Activated naive CD8-positive, alpha-beta T cell (primary cell): ENCODE measurements around the gene GPR161.
"Not testable (repeated sequence)": the region's sequence is repeated elsewhere in the genome, so short reads cannot be mapped to it uniquely, and the experiment has no call there.

Experiments used
- H3K27ac Mint-ChIP-seq: one replicate; pipeline ENCODE4 v1.8.0; 2021; ENCODE audit warnings: mixed read lengths
- H3K27me3 Mint-ChIP-seq: one replicate; pipeline ENCODE4 v1.8.0; 2021; ENCODE audit warnings: mixed read lengths
- H3K36me3 Mint-ChIP-seq: one replicate; pipeline ENCODE4 v1.8.0; 2021; ENCODE audit warnings: mixed read lengths
- H3K4me1 Mint-ChIP-seq: one replicate; pipeline ENCODE4 v1.8.0; 2021; ENCODE audit warnings: low read depth, mixed read lengths
- H3K4me3 Mint-ChIP-seq: one replicate; pipeline ENCODE4 v1.8.0; 2021; ENCODE audit warnings: mild to moderate bottlenecking, mixed read lengths
- H3K9me3 Mint-ChIP-seq: one replicate; pipeline ENCODE4 v1.8.0; 2021; ENCODE audit warnings: low read depth, mixed read lengths

Gene GPR161

GRCh38 chr1:168069384-168069783 lies 67.3 kb downstream of the GPR161 start:
- Mint-ChIP-seq H3K36me3 (peaks cover 16% of the 10 kb centered on the region), H3K9me3 (no peaks in the 10 kb centered on the region), H3K4me1 (no peaks in the 10 kb centered on the region), H3K27ac (no peak overlapping the region), H3K4me3 (no peak overlapping the region), H3K27me3 (no peaks in the 10 kb centered on the region)

GRCh38 chr1:168065506-168065905 lies 71.2 kb downstream of the GPR161 start:
- H3K4me3 Mint-ChIP-seq, result no peak overlapping the region
- H3K4me1 Mint-ChIP-seq, result no peaks in the 10 kb centered on the region
- no peaks in the 10 kb centered on the region for H3K27me3 Mint-ChIP-seq
- no peak overlapping the region for H3K27ac Mint-ChIP-seq
- H3K9me3 Mint-ChIP-seq, result no peaks in the 10 kb centered on the region
- peaks cover 12% of the 10 kb centered on the region for H3K36me3 Mint-ChIP-seq

DNA sequence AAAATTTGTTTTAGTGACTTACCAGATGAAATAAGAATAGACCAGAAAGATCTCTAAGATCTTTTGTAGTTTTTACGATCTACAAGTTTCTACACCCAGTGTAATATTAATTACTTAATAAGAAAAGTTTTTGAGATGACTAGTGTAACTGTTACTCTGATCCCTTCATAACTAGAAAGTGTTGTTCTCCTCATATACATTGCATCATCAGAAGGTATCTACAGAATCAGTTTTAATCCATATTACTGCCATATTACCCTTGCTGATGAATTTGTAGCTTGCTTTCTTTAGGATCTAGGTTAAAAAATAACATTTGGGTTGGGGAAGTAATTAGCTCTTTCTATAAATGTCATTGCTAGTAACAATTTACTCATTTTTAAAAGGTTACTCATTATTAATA lies 72.5 kb downstream of the GPR161 start:
- H3K4me1 Mint-ChIP-seq, result no peaks in the 10 kb centered on the region
- no peaks in the 10 kb centered on the region for H3K27me3 Mint-ChIP-seq
- no peak overlapping the region for H3K27ac Mint-ChIP-seq
- H3K9me3 Mint-ChIP-seq, result no peaks in the 10 kb centered on the region
- H3K4me3 Mint-ChIP-seq, result no peak overlapping the region
- H3K36me3 Mint-ChIP-seq, result peaks cover 13% of the 10 kb centered on the region

DNA sequence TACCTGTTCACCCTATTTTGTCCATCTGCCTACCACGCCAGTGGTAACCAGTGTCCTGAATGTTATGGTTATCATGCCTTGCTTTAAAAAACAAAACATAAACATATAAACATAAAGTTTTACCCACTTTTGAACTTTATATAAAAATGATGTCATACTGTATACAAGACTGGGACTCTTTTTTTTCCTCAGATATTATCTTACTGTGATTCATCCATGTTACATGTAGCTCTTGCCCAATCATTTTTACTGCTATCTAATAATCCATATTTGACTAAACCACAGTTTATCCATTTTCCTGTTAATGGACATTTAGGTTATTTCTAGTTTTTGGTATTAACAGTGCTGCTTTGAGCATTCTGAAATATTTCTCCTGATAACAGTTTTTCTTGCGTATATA lies 78.8 kb downstream of the GPR161 start:
- H3K36me3 Mint-ChIP-seq, result peaks cover 12% of the 10 kb centered on the region
- H3K4me3 Mint-ChIP-seq, result no peak overlapping the region
- H3K4me1 Mint-ChIP-seq, result peaks cover 2% of the 10 kb centered on the region
- no peak overlapping the region for H3K27ac Mint-ChIP-seq
- no peaks in the 10 kb centered on the region for H3K27me3 Mint-ChIP-seq
- H3K9me3 Mint-ChIP-seq, result no peaks in the 10 kb centered on the region

DNA sequence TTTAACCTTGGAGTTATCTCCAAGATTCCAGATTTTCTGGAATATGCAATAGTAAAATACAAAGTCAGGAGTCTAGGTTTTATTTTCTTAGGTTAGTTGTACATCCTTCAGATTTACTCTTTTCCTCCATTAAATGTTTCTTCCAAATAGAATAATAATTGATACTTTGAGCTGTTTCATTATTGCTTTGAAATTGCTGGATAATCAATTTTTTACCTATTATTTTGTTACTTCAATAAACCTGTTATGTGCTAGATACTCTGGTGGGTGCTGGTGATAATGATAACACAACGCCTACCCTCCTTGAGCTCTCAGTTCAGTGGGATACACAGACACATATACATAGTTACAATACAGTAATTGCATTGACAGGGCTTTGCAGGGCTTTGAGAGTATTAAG lies 79.4 kb downstream of the GPR161 start:
- H3K36me3 Mint-ChIP-seq, result peaks cover 14% of the 10 kb centered on the region
- peaks cover 2% of the 10 kb centered on the region for H3K4me1 Mint-ChIP-seq
- no peaks in the 10 kb centered on the region for H3K27me3 Mint-ChIP-seq
- no peaks in the 10 kb centered on the region for H3K9me3 Mint-ChIP-seq
- H3K27ac Mint-ChIP-seq, result no peak overlapping the region
- H3K4me3 Mint-ChIP-seq, result no peak overlapping the region

- not testable (repeated sequence) for H3K4me3 Mint-ChIP-seq
These were observed 80.6 kb downstream of the GPR161 start for GRCh38 chr1:168056152-168056551.

DNA sequence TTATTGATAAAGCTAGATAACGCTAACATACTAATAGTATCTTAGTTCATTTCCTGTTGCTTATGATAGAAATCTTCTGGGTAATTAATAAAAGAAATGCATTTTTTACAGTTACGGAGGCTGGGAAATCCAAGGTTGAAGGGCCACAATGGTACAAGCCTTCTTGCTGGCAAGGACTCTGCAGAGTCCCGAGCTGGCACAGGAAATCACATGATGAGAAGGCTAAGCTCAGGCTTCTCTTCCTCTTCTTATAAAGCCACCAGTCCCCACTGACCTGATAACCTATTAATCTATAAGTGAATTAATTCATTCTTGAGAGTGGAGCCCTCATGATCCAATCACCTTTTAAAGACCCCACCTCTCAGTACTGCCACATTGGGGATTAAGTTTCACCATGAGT lies 82.6 kb downstream of the GPR161 start:
- Mint-ChIP-seq H3K36me3 (peaks cover 10% of the 10 kb centered on the region), H3K4me1 (peaks cover 2% of the 10 kb centered on the region), H3K4me3 (no peak overlapping the region), H3K27me3 (no peaks in the 10 kb centered on the region), H3K27ac (no peak overlapping the region), H3K9me3 (no peaks in the 10 kb centered on the region)

More at GRCh38 chr1:168056152-168056551, 80.6 kb downstream of the GPR161 start:
- not testable (repeated sequence) for H3K27ac Mint-ChIP-seq, H3K27me3 Mint-ChIP-seq, H3K4me1 Mint-ChIP-seq, H3K9me3 Mint-ChIP-seq
- H3K36me3 Mint-ChIP-seq, result peaks cover 14% of the 10 kb centered on the region

DNA sequence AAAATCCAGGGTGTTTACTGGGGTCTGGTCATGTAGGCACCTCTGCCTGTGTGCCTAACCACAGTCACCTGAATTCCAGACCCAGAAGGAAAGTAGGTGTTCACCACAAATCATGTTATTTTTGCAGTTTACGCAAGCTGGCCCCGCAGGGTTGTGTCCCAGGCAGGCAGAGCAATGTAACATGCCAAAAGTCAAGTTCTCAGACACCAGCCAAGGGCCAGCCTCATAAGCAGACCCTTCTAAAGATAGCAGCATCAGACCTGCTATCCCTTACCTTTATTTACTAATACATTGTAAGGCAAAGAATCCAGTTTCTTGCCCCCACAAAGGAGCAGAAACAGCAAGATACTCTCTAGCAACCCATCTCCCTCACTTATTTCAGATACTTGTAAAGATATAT lies 83.0 kb downstream of the GPR161 start:
- Mint-ChIP-seq H3K36me3 (peaks cover 10% of the 10 kb centered on the region), H3K4me1 (peaks cover 2% of the 10 kb centered on the region), H3K27me3 (no peaks in the 10 kb centered on the region), H3K9me3 (no peaks in the 10 kb centered on the region), H3K27ac (no peak overlapping the region), H3K4me3 (no peak overlapping the region)

DNA sequence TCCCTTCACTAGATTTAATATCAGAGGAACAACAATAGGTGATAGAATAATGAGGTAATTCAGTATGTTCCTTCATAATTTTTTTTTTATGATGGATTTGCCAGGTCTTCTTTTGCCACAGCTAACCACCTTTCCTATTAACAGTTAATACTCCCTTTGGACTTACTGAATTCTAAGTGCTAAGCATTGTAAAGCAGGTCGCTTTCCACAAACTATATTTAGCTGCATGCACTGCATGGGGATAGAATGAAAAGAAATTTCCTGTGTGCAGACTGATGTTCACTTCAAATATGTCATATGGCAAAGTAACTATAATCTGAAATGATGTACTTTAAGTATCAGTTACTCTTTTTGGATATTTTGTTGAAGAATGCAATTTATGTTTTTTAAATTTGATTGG lies 85.8 kb downstream of the GPR161 start:
- Mint-ChIP-seq H3K27ac (no peak overlapping the region), H3K4me1 (peaks cover 2% of the 10 kb centered on the region), H3K36me3 (peaks cover 9% of the 10 kb centered on the region), H3K27me3 (no peaks in the 10 kb centered on the region), H3K4me3 (no peak overlapping the region), H3K9me3 (no peaks in the 10 kb centered on the region)

- H3K4me3 Mint-ChIP-seq, result no peak overlapping the region
- H3K4me1 Mint-ChIP-seq, result peaks cover 2% of the 10 kb centered on the region
- H3K9me3 Mint-ChIP-seq, result no peaks in the 10 kb centered on the region
- peaks cover 7% of the 10 kb centered on the region for H3K36me3 Mint-ChIP-seq
- H3K27ac Mint-ChIP-seq, result no peak overlapping the region
- H3K27me3 Mint-ChIP-seq, result no peaks in the 10 kb centered on the region
These were observed 86.4 kb downstream of the GPR161 start for GRCh38 chr1:168050307-168050706.

- H3K36me3 Mint-ChIP-seq, result peaks cover 15% of the 10 kb centered on the region
- no peak overlapping the region for H3K27ac Mint-ChIP-seq
- no peak overlapping the region for H3K4me3 Mint-ChIP-seq
- H3K4me1 Mint-ChIP-seq, result no peaks in the 10 kb centered on the region
- H3K9me3 Mint-ChIP-seq, result no peaks in the 10 kb centered on the region
- H3K27me3 Mint-ChIP-seq, result no peaks in the 10 kb centered on the region
These were observed 91.4 kb downstream of the GPR161 start for GRCh38 chr1:168045311-168045710.

- no peaks in the 10 kb centered on the region for H3K9me3 Mint-ChIP-seq
- H3K4me3 Mint-ChIP-seq, result no peak overlapping the region
- no peaks in the 10 kb centered on the region for H3K27me3 Mint-ChIP-seq
- H3K27ac Mint-ChIP-seq, result no peak overlapping the region
- no peaks in the 10 kb centered on the region for H3K4me1 Mint-ChIP-seq
- H3K36me3 Mint-ChIP-seq, result peaks cover 17% of the 10 kb centered on the region
These were observed 94.4 kb downstream of the GPR161 start for GRCh38 chr1:168042362-168042761.

DNA sequence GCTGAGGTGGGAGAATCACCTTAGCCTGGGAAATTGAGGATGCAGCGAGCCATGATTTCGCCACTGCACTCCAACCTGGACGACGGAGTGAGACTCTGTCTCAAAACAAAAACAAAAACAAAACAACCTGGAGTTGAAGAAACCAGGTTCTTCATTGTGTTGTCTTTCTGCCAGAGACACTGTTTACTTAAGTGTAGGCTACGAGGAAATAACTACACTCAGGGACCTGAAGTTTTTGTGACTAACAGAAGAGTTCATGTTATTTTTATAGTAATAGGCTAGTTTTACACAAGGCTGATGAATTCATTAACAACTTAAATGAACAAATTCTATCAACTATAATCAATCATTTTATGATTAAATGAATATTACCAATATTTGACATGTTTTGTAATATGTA lies 101.4 kb downstream of the GPR161 start:
- H3K4me1 Mint-ChIP-seq, result no peaks in the 10 kb centered on the region
- H3K27ac Mint-ChIP-seq, result no peak overlapping the region
- peaks cover 9% of the 10 kb centered on the region for H3K36me3 Mint-ChIP-seq
- H3K9me3 Mint-ChIP-seq, result no peaks in the 10 kb centered on the region
- no peak overlapping the region for H3K4me3 Mint-ChIP-seq
- no peaks in the 10 kb centered on the region for H3K27me3 Mint-ChIP-seq

GRCh38 chr1:168032029-168032428 lies 104.7 kb downstream of the GPR161 start:
- Mint-ChIP-seq H3K36me3 (peaks cover 10% of the 10 kb centered on the region), H3K27me3 (no peaks in the 10 kb centered on the region), H3K27ac (no peak overlapping the region), H3K9me3 (no peaks in the 10 kb centered on the region), H3K4me1 (no peaks in the 10 kb centered on the region), H3K4me3 (no peak overlapping the region)

GRCh38 chr1:168031627-168032026 lies 105.1 kb downstream of the GPR161 start:
- Mint-ChIP-seq H3K4me3 (no peak overlapping the region), H3K4me1 (no peaks in the 10 kb centered on the region), H3K9me3 (no peaks in the 10 kb centered on the region), H3K36me3 (peaks cover 10% of the 10 kb centered on the region), H3K27me3 (no peaks in the 10 kb centered on the region), H3K27ac (no peak overlapping the region)

GRCh38 chr1:168031198-168031597 lies 105.5 kb downstream of the GPR161 start:
- H3K9me3 Mint-ChIP-seq, result no peaks in the 10 kb centered on the region
- peaks cover 10% of the 10 kb centered on the region for H3K36me3 Mint-ChIP-seq
- H3K27ac Mint-ChIP-seq, result no peak overlapping the region
- no peaks in the 10 kb centered on the region for H3K4me1 Mint-ChIP-seq
- no peaks in the 10 kb centered on the region for H3K27me3 Mint-ChIP-seq
- H3K4me3 Mint-ChIP-seq, result no peak overlapping the region
